CD4-positive, alpha-beta T cell treated with Interleukin-21 for 1 hour (primary cell): ENCODE results near the gene DPY19L3.
"Not testable (repeated sequence)": the region's sequence is repeated elsewhere in the genome, so short reads cannot be mapped to it uniquely, and the experiment has no call there.

Experiments
- DNase-seq: peaks from one replicate; pipeline ENCODE4 v3.0.0-alpha.2; 2020

Gene DPY19L3

DNA sequence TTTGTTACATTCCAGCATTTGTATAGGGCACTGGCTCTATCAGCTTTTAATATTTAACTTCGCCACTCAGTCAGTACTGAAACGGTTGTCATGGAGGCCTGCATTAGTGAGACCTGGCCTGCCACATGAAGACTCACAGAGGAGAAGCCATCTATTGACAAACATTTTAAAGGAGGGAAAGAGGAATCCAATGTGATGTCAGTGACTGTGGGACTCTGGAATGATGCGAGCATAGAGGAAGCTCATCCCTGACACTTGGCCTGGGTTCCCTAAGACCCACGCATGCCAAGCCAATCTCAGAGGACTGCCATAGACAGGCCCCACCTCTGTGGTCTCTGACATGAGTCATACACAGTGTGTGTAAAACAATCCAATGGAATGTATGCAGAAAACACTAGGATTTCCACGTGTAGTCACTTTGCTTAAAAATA is 7.9 kb upstream of the DPY19L3 start:
- DNase-seq = no peak

GRCh38 chr19:32401992-32402391 is 3.6 kb upstream of the DPY19L3 start:
- DNase-seq = no peak

GRCh38 chr19:32403291-32403995 is 2.1 kb upstream of the DPY19L3 start:
- no peak for DNase-seq

DNA sequence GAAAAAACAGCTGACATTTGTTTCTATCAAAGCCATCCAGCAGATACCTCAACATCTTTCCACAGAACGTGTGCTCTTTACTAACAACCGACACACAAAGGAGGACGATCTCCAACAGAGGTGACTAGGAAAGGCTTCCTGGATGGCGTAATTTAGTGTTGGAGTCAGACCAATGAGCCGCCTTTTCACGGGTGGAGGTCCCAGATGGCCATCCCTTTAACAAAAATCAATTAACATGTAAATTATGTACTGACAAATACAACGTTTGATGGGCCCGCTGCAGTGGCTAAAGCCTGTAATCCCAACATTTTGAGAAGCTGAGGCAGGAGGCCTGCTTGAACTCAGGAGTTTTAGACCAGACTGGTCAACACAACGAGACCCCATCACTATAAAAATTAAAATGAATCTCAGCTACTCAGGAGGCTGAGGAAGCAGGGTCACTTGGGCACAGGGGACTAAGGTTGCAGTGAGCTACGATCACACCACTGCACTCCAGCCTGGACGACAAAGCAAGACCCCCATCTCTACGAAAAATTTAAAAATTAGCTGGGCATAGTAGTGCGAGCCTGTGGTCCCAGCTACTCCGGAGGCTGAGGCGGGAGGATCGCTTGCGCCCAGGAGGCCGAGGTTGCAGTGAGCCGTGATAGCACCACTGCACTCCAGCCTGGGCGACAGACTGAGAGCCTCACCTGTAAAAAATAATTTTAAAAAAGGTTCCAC is 1.2 kb upstream of the DPY19L3 start:
- no peak for DNase-seq

DNA sequence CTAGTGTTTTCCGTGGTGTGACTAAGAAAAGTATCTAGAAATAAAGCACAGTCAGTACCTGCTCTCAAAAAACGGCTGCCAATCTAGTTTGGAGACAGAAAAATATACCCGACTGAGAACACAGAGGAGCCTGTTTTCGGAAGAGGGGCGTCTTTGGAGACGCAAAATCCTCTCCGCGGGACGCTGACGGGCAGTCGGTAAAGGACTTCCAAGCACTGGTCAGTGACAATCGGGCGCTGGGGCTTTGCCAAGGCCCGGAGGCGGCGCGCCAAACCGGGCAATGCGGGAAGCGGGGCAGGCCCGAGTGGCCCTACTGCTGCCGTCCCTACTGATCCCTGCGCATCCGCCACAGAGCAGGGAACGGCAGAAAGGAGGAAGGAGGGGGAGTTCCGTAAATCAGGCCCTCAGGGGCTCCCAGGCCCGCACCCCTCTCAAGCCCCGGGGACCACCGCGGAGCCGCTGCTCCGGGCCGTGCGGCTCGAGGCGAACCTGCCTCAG is 588 bp upstream of the DPY19L3 start:
- no peak for DNase-seq

DNA sequence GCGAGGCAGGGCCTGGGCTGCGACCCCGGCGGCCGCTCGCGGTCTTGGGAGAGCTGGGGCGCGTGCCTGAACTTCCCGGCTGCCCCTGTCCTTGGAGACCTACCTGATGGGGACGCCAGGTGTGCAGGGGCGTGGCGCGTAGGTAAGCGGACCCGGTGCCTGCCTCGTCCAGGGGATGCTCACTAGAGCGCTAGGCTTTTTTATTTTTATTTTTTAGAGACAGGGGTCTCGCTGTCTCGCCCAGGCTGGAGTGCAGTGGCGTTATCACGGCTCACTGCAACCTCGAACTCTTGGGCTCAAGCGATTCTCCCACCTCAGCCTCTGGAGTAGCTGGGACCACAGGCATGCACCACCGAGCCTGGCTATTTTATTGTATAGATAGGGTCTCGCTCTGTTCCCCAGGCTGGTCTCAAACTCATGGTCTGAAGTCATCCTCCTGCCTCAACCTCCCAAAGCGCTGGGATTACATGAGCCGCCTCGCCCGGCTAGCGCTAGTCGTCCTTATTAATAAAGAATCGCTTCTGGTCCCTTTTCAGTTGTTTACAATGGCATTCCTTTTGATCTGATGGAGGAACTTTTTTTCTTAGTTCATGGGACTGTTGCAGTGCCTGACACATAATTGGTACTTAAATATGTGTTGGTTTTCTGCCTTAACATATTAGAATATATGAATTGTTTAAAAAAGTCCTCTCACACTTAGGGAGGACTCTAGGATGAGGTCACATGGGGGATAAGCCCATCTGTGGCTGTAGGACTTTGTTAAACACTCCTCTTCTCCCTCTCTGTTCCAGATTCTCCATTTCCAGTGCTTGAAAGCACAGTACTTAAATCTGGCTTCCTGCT is 812 bp downstream of the DPY19L3 start:
- no peak for DNase-seq

GRCh38 chr19:32407004-32407992 is 1.7 kb downstream of the DPY19L3 start:
- no peak for DNase-seq

GRCh38 chr19:32415246-32415645 is 9.7 kb downstream of the DPY19L3 start:
- DNase-seq = no peak

- no peak for DNase-seq
These were observed 10.1 kb downstream of the DPY19L3 start for GRCh38 chr19:32415669-32416068.

GRCh38 chr19:32416749-32417456 is 11.3 kb downstream of the DPY19L3 start:
- no peak for DNase-seq

- no peak for DNase-seq
These were observed 12.6 kb downstream of the DPY19L3 start for GRCh38 chr19:32418155-32418554.

GRCh38 chr19:32421589-32422361 is 16.2 kb downstream of the DPY19L3 start:
- no peak for DNase-seq

DNA sequence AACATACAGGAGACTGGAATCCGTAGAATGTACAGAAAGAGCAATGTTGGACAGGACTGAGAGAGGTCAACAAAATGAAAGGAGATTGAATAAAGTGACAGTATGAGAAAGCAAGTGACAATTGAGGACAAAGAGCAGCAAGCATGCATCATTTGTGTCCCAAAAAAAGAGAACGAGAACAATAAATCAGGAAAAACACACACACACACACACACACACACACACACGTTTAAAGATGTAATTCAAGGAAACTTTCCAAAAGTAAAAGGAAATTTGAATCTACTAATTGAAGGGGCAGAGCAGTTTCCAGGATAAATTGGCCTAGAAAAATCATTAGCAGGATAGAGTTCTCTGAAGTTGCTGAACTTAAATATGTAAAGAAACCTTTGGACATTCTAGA is 16.9 kb downstream of the DPY19L3 start:
- DNase-seq = no peak

- not testable (repeated sequence) for DNase-seq
These were observed 18.4 kb downstream of the DPY19L3 start for GRCh38 chr19:32423944-32424343.

DNA sequence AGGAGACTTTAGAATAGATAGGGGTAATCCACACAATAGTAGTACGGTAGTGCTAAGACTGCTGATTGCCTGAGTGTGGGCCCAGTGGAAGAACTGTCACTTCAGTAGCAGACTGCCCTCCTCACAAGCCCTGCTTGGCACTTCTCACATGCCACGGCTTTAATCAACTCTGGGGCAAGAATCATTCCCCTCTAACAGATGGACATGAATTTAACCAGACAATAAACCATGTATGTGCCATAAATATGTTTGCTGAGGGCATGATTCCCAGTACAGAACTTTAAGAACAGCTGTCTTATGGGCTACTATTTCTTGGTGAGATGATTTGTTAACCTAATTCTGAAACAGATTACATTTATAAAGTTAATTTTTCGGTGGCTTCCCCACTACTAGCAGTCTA is 22.0 kb downstream of the DPY19L3 start:
- no peak for DNase-seq

- no peak for DNase-seq
These were observed 31.1 kb downstream of the DPY19L3 start for GRCh38 chr19:32436692-32437091.

DNA sequence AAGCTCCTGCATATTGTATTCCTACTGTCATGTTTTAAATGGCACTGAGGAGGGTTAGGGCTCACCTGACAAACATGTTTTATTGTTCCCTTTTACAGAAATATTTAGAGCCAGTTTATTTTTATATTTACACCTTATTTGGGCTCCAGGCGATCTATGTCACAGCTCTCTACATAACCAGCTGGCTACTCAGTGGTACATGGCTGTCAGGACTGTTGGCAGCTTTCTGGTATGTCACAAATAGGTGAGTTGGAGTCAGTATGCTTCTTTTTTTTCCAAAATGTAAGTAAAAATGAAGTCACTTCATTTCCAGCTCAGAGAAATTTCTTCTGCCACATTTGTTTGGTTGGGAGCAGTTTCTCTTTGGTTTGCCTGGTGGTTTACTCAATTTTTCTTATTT is 31.5 kb downstream of the DPY19L3 start:
- DNase-seq = no peak

GRCh38 chr19:32438751-32439150 is 33.2 kb downstream of the DPY19L3 start:
- DNase-seq = no peak

DNA sequence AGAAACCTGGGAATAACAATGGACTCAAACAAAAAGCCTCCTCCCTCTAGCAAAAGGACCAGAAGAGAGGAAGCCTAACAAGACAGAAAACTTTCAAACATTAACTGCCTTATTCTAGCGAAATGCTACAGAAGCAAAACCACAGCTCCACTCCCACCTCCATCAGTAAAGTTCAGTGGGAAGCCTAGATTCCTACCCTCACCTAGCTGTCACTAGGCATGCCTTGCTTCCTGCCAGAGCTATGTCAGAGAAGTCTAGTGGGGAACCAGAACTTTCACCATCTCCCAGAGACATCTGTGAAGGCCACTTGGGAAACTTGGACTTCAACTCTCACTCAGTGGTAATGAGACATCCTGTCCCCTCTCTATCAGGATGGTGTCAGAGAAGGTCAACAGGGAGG is 37.1 kb downstream of the DPY19L3 start:
- no peak for DNase-seq

DNA sequence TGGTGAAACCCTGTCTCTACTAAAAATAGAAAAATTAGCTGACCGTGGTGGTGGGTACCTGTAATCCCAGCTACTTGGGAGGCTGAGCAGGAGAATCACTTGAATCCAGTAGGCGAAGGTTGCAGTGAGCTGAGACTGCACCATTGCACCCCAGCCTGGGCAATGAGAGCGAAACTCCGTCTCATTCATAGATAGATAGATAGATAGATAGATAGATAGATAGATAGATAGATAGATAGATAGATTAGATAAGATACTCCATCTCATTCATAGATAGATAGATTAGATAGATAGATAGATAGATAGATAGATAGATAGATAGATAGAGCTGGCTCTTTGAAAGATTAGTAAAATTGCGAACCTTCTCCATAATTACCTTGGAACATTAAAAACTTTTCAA is 42.0 kb downstream of the DPY19L3 start:
- DNase-seq = not testable (repeated sequence)

DNA sequence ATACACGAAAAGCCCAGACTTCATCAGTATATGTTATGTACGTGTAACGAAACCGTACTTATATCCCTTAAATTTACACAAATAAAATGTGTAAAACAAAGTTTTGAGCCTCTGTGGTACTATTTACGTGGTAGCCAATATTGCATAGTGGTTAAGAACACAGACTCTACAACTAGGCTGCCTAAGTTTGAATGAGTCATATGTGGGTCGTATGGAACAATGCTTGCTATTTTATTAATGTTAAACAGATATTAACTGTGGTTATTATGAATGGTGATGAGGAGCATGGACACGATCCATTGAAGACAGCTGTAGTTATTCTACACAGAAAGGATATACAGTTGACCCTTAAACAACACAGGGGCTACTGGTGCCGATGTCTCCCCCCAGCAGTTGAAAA is 42.5 kb downstream of the DPY19L3 start:
- no peak for DNase-seq
